Measurements from ENCODE around the gene GTF3C5. TPM values are rescaled to one million over a fixed set of nuclear protein-coding genes. Genes with fewer than 3 reads are reported as not detected.

Gene GTF3C5
- total and polyA plus RNA-seq, 2 donors (not counting 1 experiment from before 2014, with no cell fraction given), result 32.2 to 32.4 TPM

DNA sequence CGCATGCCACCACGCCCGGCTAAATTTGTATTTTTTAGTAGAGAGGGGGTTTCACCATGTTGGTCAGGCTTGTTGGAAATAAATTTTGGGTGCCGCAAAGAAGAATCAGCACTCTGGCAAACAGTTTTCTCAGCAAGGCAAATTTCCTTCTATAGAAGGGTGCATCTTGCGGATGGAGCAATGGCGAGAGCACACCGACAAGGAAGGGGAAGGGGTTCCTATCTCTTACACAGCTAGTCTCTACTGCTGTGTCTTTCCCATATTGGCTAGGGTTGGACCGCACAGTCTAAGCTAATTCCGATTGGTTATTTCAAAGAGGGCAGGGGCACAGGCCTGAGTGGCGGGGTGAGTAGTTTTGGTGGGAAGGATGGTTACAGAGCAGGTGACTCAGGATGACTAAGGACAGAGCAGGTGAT lies 707 bp downstream of the GTF3C5 start:
- peaks cover 2% of the 10 kb centered on the region for H3K36me3 ChIP-seq (ENCODE audit: control insufficient read depth, insufficient read depth, low read length)
- no peak for TF ChIP-seq EZH2 (IDR thresholded peaks at IDR 0.05; ENCODE audit: low read length, missing control alignments)
- peak overlapping the region; percentile 85 to 100 (median 94) for H3K4me3 ChIP-seq (replicated peaks in 1 of 4; ENCODE audit: control extremely low read depth in 1 of 4, insufficient read depth in 1 of 4, low read depth in 3 of 4, low read length in 4 of 4)
- peaks cover 51% of the 10 kb centered on the region for H3K79me2 ChIP-seq (ENCODE audit: control insufficient read depth, insufficient read depth, low read length)
- H4K20me1 ChIP-seq (ENCODE audit: control insufficient read depth, extremely low read depth, insufficient read depth, low read length), result no peaks in the 10 kb centered on the region
- no peak for DNase-seq (ENCODE audit: low read depth in 2 of 2)
- no peak overlapping the region for H2AFZ ChIP-seq (ENCODE audit: low read length)
- no peak overlapping the region for H3K9ac ChIP-seq (ENCODE audit: insufficient read depth, low read length)
- H3K9me3 ChIP-seq (ENCODE audit: control insufficient read depth, insufficient read depth, low read depth, low read length), result no peaks in the 10 kb centered on the region
- peak overlapping the region; percentile 88 for H3K27ac ChIP-seq (ENCODE audit: insufficient read depth, low read length)
- no peaks in the 10 kb centered on the region for H3K27me3 ChIP-seq (ENCODE audit: control insufficient read depth, insufficient read depth, low read length)
- peaks cover 4% of the 10 kb centered on the region for H3K4me1 ChIP-seq (ENCODE audit: control insufficient read depth, extremely low read depth, insufficient read depth, low read length)
- H3K4me2 ChIP-seq (ENCODE audit: extremely low read depth, insufficient read depth, low read length), result peak overlapping the region; percentile 87

DNA sequence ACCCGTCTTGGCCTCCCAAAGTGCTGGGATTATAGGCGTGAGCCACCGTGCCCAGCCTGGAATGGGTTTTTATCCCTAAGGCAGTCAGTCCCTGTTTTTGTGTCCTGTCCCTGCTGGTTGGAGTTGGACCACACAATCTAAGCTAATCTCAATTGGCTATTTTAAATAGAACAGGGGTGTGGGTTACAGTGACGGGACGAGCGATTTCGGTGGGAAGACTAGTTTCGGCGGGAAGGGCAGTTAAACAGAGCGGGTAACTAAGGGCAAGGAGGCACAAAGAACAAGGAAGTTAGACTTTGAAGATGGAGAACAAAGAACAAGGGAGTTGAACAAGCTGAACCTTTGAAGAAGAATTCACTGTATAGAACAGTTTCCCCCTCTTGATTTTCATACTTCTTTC lies 1.4 kb downstream of the GTF3C5 start:
- no peak overlapping the region for H3K9ac ChIP-seq (ENCODE audit: insufficient read depth, low read length)
- peaks cover 51% of the 10 kb centered on the region for H3K79me2 ChIP-seq (ENCODE audit: control insufficient read depth, insufficient read depth, low read length)
- H3K27ac ChIP-seq (ENCODE audit: insufficient read depth, low read length), result no peak overlapping the region
- TF ChIP-seq, protein P1, sequence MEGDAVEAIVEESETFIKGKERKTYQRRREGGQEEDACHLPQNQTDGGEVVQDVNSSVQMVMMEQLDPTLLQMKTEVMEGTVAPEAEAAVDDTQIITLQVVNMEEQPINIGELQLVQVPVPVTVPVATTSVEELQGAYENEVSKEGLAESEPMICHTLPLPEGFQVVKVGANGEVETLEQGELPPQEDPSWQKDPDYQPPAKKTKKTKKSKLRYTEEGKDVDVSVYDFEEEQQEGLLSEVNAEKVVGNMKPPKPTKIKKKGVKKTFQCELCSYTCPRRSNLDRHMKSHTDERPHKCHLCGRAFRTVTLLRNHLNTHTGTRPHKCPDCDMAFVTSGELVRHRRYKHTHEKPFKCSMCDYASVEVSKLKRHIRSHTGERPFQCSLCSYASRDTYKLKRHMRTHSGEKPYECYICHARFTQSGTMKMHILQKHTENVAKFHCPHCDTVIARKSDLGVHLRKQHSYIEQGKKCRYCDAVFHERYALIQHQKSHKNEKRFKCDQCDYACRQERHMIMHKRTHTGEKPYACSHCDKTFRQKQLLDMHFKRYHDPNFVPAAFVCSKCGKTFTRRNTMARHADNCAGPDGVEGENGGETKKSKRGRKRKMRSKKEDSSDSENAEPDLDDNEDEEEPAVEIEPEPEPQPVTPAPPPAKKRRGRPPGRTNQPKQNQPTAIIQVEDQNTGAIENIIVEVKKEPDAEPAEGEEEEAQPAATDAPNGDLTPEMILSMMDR (conservative IDR thresholded peaks at IDR 0.05 in 1 of 2, IDR thresholded peaks at IDR 0.05 in 1 of 2; ENCODE audit: low read depth in 1 of 2, low read length in 2 of 2), result no peak
- TF ChIP-seq EZH2 (IDR thresholded peaks at IDR 0.05; ENCODE audit: low read length, missing control alignments), result no peak
- peak overlapping the region; percentile 87 for H3K4me2 ChIP-seq (ENCODE audit: extremely low read depth, insufficient read depth, low read length)
- peak overlapping the region in 1 of 4 experiments; percentile 97 for H3K4me3 ChIP-seq (replicated peaks in 1 of 4; ENCODE audit: control extremely low read depth in 1 of 4, insufficient read depth in 1 of 4, low read depth in 3 of 4, low read length in 4 of 4)
- no peaks in the 10 kb centered on the region for H3K27me3 ChIP-seq (ENCODE audit: control insufficient read depth, insufficient read depth, low read length)
- H4K20me1 ChIP-seq (ENCODE audit: control insufficient read depth, extremely low read depth, insufficient read depth, low read length), result no peaks in the 10 kb centered on the region
- H3K36me3 ChIP-seq (ENCODE audit: control insufficient read depth, insufficient read depth, low read length), result peaks cover 2% of the 10 kb centered on the region
- no peaks in the 10 kb centered on the region for H3K9me3 ChIP-seq (ENCODE audit: control insufficient read depth, insufficient read depth, low read depth, low read length)
- no peak overlapping the region for H2AFZ ChIP-seq (ENCODE audit: low read length)
- DNase-seq (ENCODE audit: low read depth in 2 of 2), result no peak
- H3K4me1 ChIP-seq (ENCODE audit: control insufficient read depth, extremely low read depth, insufficient read depth, low read length), result peaks cover 4% of the 10 kb centered on the region

DNA sequence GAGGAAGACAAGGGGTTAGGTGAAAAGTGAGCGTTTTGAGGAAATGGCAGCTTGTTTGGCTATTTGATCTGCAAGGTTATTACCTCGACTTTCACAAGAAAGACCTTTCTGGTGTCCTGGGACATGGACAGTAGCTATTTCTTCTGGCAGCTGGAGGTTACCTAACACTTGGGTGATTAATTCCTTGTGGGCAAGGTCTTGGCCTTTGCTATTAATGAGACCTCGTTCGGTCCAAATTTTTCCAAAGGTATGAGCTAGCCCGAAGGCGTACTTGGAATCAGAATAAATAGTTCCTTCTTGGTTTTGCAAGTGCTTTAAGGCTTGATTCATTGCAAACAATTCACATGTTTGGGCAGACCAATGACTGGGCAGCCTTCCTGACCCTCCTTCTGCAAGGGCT lies 4.9 kb downstream of the GTF3C5 start:
- TF ChIP-seq EZH2 (IDR thresholded peaks at IDR 0.05; ENCODE audit: low read length, missing control alignments), result no peak
- TF ChIP-seq, protein P1 (conservative IDR thresholded peaks at IDR 0.05 in 1 of 2, IDR thresholded peaks at IDR 0.05 in 1 of 2; ENCODE audit: low read depth in 1 of 2, low read length in 2 of 2), result no peak
- H3K27ac ChIP-seq (ENCODE audit: insufficient read depth, low read length), result no peak overlapping the region
- no peaks in the 10 kb centered on the region for H3K27me3 ChIP-seq (ENCODE audit: control insufficient read depth, insufficient read depth, low read length)
- no peak overlapping the region for H3K4me2 ChIP-seq (ENCODE audit: extremely low read depth, insufficient read depth, low read length)
- H2AFZ ChIP-seq (ENCODE audit: low read length), result no peak overlapping the region
- H3K9ac ChIP-seq (ENCODE audit: insufficient read depth, low read length), result no peak overlapping the region
- no peak overlapping the region for H3K4me3 ChIP-seq (replicated peaks in 1 of 4; ENCODE audit: control extremely low read depth in 1 of 4, insufficient read depth in 1 of 4, low read depth in 3 of 4, low read length in 4 of 4)
- H3K9me3 ChIP-seq (ENCODE audit: control insufficient read depth, insufficient read depth, low read depth, low read length), result no peaks in the 10 kb centered on the region
- H4K20me1 ChIP-seq (ENCODE audit: control insufficient read depth, extremely low read depth, insufficient read depth, low read length), result no peaks in the 10 kb centered on the region
- H3K79me2 ChIP-seq (ENCODE audit: control insufficient read depth, insufficient read depth, low read length), result peaks cover 57% of the 10 kb centered on the region
- no peak for DNase-seq (ENCODE audit: low read depth in 2 of 2)
- peaks cover 2% of the 10 kb centered on the region for H3K36me3 ChIP-seq (ENCODE audit: control insufficient read depth, insufficient read depth, low read length)
- H3K4me1 ChIP-seq (ENCODE audit: control insufficient read depth, extremely low read depth, insufficient read depth, low read length), result no peaks in the 10 kb centered on the region
